Measurements from ENCODE around the gene SRRM2.

- TF ChIP-seq, protein P1, sequence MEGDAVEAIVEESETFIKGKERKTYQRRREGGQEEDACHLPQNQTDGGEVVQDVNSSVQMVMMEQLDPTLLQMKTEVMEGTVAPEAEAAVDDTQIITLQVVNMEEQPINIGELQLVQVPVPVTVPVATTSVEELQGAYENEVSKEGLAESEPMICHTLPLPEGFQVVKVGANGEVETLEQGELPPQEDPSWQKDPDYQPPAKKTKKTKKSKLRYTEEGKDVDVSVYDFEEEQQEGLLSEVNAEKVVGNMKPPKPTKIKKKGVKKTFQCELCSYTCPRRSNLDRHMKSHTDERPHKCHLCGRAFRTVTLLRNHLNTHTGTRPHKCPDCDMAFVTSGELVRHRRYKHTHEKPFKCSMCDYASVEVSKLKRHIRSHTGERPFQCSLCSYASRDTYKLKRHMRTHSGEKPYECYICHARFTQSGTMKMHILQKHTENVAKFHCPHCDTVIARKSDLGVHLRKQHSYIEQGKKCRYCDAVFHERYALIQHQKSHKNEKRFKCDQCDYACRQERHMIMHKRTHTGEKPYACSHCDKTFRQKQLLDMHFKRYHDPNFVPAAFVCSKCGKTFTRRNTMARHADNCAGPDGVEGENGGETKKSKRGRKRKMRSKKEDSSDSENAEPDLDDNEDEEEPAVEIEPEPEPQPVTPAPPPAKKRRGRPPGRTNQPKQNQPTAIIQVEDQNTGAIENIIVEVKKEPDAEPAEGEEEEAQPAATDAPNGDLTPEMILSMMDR (IDR thresholded peaks at IDR 0.05): no peak
- TF ChIP-seq POLR2AphosphoS5 (IDR thresholded peaks at IDR 0.05; ENCODE audit: low read depth, low read length) (no peak), SIN3A (IDR thresholded peaks at IDR 0.05; ENCODE audit: borderline replicate concordance, insufficient read depth, low read depth, low read length) (no peak), REST (IDR thresholded peaks at IDR 0.05; ENCODE audit: insufficient read depth in 1 of 2, low read depth in 2 of 2, low read length in 1 of 2) (no peak), TCF7L2 (IDR thresholded peaks at IDR 0.05; ENCODE audit: low read depth, low read length) (no peak)
Measured at GRCh38 chr16:2713523-2713922, 38.9 kb upstream of the SRRM2 start.

Data from Panc1 (cell line).